ENCODE measurements around the gene ZMYND19.
"Not testable (repeated sequence)": the region's sequence is repeated elsewhere in the genome, so short reads cannot be mapped to it uniquely, and the experiment has no call there.

ZMYND19 gene

GRCh38 chr9:137590469-137591383, at the start of gene ZMYND19:
Gene ZMYND19 (minus strand): TSS chr9:137590512. CDS start chr9:137590263, 249 bp downstream.
- DNase-seq = peak in 1 of 2 experiments; percentile 92

GRCh38 chr9:137639303-137640051, 49.2 kb upstream of the ZMYND19 start:
- DNase-seq = no peak

GRCh38 chr9:137638680-137639079, 48.4 kb upstream of the ZMYND19 start:
- no peak for DNase-seq

DNA sequence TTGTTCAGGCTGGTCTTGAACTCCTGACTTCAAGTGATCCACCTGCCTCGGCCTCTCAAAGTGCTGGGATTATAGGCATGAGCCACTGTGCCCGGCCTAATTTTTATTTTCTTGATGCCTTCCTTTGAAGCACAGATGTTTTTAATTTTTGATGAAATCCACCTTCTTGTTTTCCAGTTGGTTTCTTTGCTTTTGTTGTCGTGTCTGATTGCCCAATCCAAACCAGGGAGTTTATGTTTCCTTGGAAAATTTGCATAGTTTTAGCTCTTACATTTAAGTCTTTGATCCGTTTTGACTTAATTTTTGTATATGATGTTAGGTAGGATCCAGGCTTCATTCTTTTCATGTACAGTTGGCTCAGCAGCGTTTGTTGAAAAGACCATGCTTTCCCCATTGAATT, 43.7 kb upstream of the ZMYND19 start:
- no peak for DNase-seq

- no peak for DNase-seq
Observed at GRCh38 chr9:137632230-137633161, 42.2 kb upstream of the ZMYND19 start.

DNA sequence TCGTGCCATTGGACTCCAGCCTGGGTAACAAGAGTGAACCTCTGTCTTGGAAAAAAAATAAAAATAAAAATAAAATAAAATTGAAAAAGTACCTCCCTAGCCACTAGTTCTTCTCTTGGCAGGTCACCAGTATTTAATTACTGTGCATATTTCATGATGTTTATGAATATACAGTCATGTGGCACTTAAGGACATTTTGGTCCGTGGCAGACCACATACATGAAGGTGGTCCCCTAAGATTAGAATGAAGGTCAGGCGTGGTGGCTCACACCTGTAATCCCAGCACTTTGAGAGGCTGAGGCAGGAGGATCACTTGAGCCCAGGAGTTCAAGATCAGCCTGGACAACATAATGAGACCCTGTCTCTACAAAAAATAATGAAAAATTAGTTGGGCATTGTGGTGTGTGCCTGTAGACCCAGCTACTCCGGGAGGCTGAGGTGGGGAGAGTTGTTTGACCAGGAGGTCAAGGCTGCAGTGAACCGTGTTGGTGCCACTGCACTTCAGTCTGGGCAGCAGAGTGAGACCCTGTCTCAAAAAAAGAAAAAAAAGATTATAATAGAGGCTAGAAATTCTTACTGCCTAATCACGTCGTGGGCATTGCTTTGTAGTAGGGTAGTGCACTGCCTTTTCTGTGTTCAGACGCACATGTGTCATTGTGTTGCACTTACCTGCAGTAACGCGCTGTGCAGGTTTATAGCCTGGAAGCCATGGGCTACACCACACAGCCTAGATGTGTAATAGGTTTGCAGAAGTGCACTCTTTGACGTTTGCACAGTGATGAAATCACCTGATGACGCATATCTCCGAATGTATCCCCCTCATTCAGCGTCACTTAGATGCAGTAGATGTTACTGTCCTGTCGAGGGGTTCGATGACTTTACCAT, 41.3 kb upstream of the ZMYND19 start:
- no peak for DNase-seq

DNA sequence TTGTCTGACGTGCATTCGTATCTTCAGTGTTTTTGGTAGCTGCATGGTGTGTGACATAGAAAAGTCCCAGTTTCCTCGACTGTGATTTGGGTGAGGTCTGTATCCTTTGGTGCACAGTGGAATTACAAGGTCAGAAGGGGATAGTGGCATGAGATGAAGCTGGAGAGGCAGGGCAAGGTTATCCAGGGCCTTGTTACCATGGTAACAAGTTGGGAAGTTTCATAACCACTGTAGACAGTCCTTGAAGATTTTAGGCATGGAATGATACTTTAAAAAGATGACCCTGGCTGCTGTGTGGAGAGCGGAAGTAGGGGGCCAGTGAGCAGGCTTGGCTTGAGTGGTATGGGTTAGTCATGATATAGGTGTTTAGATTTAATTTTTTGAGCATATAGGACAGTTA, 40.4 kb upstream of the ZMYND19 start:
- DNase-seq = no peak

- no peak for DNase-seq
Observed at GRCh38 chr9:137630126-137630525, 39.8 kb upstream of the ZMYND19 start.

DNA sequence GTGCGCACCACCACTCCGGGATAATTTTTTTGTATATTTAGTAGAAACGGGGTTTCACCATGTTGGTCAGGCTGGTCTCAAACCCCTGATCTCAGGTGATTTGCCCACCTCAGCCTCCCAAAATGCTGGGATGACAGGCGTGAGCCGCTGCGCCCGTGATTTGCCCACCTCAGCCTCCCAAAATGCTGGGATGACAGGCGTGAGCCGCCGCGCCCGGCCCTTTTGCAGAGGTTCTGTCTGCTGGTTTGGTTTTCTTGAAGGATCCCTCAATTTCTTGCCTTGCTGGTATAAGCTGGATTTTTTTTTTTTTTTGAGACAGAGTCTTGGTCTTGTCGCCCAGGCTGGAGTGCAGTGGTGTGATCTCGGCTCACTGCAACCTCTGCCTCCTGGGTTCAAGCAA, 37.1 kb upstream of the ZMYND19 start:
- not testable (repeated sequence) for DNase-seq

GRCh38 chr9:137626464-137626863, 36.2 kb upstream of the ZMYND19 start:
- no peak for DNase-seq

GRCh38 chr9:137622211-137622610, 31.9 kb upstream of the ZMYND19 start:
- DNase-seq = not testable (repeated sequence)

DNA sequence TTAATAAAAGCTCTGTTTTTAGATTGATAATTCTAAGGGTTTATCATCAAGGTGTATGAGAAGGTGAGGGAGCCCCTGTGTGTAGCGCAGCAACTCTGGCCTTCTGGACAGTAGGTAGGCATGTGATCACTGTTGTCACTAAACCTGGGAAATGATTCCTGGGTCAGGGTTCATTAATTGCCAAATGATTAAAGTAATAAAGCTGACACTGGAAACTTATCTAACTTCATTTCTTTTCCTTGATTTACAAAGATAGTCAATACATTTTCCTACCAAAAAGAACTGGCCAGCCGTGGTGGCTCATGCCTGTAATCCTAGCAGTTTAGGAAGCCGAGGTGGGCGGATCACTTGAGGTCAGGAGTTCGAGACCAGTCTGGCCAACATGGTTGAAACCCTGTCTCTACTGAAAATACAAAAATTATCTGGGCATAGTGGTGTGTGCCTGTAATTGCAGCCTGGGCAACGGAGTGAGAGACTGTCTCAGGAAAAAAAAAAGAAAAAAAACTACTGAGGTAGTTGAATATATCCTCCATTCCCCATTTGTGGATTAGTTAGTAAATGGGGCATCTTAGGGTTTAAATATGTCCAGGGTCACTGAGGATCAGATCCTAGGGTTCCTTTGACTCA, 30.9 kb upstream of the ZMYND19 start:
- peak in 1 of 2 experiments; percentile 9 for DNase-seq

DNA sequence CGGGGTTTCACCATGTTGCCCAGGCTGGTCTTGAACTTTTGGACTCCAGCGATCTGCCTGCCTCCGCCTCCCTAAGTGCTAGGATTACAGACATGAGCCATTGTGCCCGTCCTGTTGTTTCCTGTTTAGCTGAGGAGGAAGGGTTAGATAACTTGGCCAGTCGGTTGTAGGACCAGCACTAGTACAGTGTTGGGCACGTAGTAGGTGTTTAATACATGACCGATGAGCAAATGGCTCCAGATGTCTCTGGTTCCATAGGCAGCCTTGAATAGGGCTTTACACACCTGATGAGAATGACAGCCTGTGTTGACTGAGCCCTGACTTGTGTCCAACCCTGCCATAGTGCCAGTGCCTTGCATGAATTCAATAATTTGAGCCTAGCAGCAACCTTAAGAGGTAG, 30.3 kb upstream of the ZMYND19 start:
- no peak for DNase-seq

DNA sequence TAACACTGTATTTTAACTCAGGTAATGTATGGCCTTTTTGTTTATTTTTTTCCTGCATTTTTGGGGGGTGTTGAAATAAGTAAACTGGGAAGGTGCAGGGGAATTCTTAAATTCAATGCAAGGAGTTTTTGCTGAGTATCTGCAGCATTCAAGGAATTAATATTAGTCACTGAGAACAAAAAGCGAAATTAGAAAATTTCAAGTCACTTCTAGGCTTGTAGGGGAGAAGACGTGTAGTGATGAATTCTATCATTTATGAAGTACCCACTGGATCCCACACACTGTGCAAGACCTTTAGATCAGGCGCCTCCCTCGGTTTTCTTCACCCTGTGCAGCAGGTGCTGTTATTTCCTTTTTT, 29.7 kb upstream of the ZMYND19 start:
- DNase-seq = no peak

- peak in 1 of 2 experiments; percentile 47 for DNase-seq
Observed at GRCh38 chr9:137619240-137620047, 29.1 kb upstream of the ZMYND19 start.

GRCh38 chr9:137618105-137619067, 28.1 kb upstream of the ZMYND19 start, which contains the start of gene EHMT1:
Gene EHMT1 (plus strand): TSS chr9:137619005. CDS start chr9:137619029, 24 bp downstream.
- DNase-seq = peak; percentile 10 to 79

GRCh38 chr9:137615387-137615871, 25.1 kb upstream of the ZMYND19 start:
- DNase-seq = no peak

GRCh38 chr9:137614631-137615386, 24.5 kb upstream of the ZMYND19 start:
- no peak for DNase-seq

All from NCI-H526 (cell line).